Loucy (cell line): ENCODE results near the gene MAML2.

Experiments used
- H2AFZ ChIP-seq: fragments of 200-600 bp; sonication (generic); 2 replicates; pipeline ENCODE4 v1.6.0; 2016; ENCODE audit warnings: antibody characterized with exemption, mild to moderate bottlenecking, low read length, moderate library complexity
- H3F3A ChIP-seq: fragments of 200-600 bp; 2 replicates; pipeline ENCODE4 v1.6.0; 2016; ENCODE audit warnings: antibody characterized with exemption, low read depth, mild to moderate bottlenecking
- H3K27me3 ChIP-seq: fragments of 200-600 bp; sonication (generic); 2 replicates; pipeline ENCODE4 v1.6.1; 2014; ENCODE audit warnings: low read length, mild to moderate bottlenecking; ENCODE audit not compliant: insufficient read depth, poor library complexity, severe bottlenecking
- H3K36me3 ChIP-seq: fragments of 200-600 bp; sonication (generic); 2 replicates; pipeline ENCODE4 v1.6.1; 2016; ENCODE audit warnings: low read length; ENCODE audit not compliant: insufficient read depth
- H3K4me1 ChIP-seq: fragments of 200-600 bp; sonication (generic); 2 replicates; pipeline ENCODE4 v1.5.1; 2014; ENCODE audit warnings: low read length, mild to moderate bottlenecking; ENCODE audit not compliant: insufficient read depth, poor library complexity, severe bottlenecking
- H3K4me2 ChIP-seq: fragments of 200-600 bp; sonication (generic); 2 replicates; pipeline ENCODE4 v1.6.0; 2014; ENCODE audit warnings: antibody characterized with exemption, low read length, low read depth, mild to moderate bottlenecking; ENCODE audit not compliant: poor library complexity, severe bottlenecking
- H3K4me3 ChIP-seq: fragments of 200-600 bp; sonication (generic); 2 replicates; pipeline ENCODE4 v1.5.1; 2014; ENCODE audit warnings: low read length, mild to moderate bottlenecking, mixed read lengths; ENCODE audit not compliant: poor library complexity, severe bottlenecking
- H3K79me2 ChIP-seq: fragments of 200-600 bp; sonication (generic); 2 replicates; pipeline ENCODE4 v1.6.1; 2014; ENCODE audit warnings: low read length; ENCODE audit not compliant: insufficient read depth
- H3K9ac ChIP-seq: fragments of 200-600 bp; sonication (generic); 2 replicates; pipeline ENCODE4 v1.6.0; 2014; ENCODE audit warnings: mild to moderate bottlenecking, low read depth, low read length, moderate library complexity; ENCODE audit not compliant: poor library complexity, severe bottlenecking
- H3K9me2 ChIP-seq: fragments of 200-600 bp; sonication (generic); replicated peaks from 2 replicates; pipeline ENCODE4 v1.6.1; 2016; ENCODE audit warnings: low read depth, low read length, mixed read lengths
- H3K9me3 ChIP-seq: fragments of 200-600 bp; sonication (generic); 2 replicates; pipeline ENCODE4 v1.6.1; 2014; ENCODE audit warnings: mild to moderate bottlenecking, antibody characterized with exemption, low read length, low read depth; ENCODE audit not compliant: insufficient read depth
- H4K20me1 ChIP-seq: fragments of 200-600 bp; sonication (generic); 2 replicates; pipeline ENCODE4 v1.6.0; 2014; ENCODE audit warnings: antibody characterized with exemption, low read length, mild to moderate bottlenecking; ENCODE audit not compliant: insufficient read depth, poor library complexity, severe bottlenecking
- EZH2phosphoT487 ChIP-seq: fragments of 200-600 bp; IDR thresholded peaks from 2 replicates; pipeline ENCODE4 v1.6.1; 2018; ENCODE audit warnings: antibody characterized with exemption, mild to moderate bottlenecking, moderate library complexity, borderline replicate concordance
- TF ChIP-seq, protein P1 (sequence below): fragments of 200-600 bp; sonication (generic); conservative IDR thresholded peaks from 2 replicates; pipeline ENCODE4 v1.5.1; 2014; ENCODE audit warnings: mild to moderate bottlenecking, antibody characterized with exemption, low read length

MAML2 gene

DNA sequence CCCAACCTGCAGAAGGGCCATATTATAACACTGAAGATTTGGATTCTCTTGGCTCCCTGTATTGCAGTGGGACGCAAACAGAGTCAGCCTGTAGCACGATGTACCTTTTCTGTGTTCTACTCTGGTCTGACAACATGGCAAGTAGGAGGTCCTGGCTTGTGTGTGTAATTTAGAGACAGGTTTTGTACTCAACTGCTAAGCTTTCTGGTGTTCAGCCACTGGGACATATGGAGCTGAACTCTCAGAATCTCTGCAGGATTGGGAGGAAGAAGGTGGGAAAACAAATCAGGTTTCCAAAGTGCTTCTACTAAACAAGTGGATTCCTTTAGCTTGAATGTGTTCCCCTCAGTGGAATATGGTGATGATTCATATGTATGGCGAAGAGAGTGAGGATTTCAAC lies 226.6 kb downstream of the MAML2 start:
- no peak overlapping the region for H3K4me2 ChIP-seq
- no peaks in the 10 kb centered on the region for H3K36me3 ChIP-seq
- no peaks in the 10 kb centered on the region for H3F3A ChIP-seq
- no peaks in the 10 kb centered on the region for H3K79me2 ChIP-seq
- H3K27me3 ChIP-seq = no peaks in the 10 kb centered on the region
- H4K20me1 ChIP-seq = no peaks in the 10 kb centered on the region
- H3K9me3 ChIP-seq = no peaks in the 10 kb centered on the region
- no peak overlapping the region for H2AFZ ChIP-seq
- TF ChIP-seq, protein P1, sequence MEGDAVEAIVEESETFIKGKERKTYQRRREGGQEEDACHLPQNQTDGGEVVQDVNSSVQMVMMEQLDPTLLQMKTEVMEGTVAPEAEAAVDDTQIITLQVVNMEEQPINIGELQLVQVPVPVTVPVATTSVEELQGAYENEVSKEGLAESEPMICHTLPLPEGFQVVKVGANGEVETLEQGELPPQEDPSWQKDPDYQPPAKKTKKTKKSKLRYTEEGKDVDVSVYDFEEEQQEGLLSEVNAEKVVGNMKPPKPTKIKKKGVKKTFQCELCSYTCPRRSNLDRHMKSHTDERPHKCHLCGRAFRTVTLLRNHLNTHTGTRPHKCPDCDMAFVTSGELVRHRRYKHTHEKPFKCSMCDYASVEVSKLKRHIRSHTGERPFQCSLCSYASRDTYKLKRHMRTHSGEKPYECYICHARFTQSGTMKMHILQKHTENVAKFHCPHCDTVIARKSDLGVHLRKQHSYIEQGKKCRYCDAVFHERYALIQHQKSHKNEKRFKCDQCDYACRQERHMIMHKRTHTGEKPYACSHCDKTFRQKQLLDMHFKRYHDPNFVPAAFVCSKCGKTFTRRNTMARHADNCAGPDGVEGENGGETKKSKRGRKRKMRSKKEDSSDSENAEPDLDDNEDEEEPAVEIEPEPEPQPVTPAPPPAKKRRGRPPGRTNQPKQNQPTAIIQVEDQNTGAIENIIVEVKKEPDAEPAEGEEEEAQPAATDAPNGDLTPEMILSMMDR = no peak
- TF ChIP-seq EZH2phosphoT487 = no peak
- no peaks in the 10 kb centered on the region for H3K9me2 ChIP-seq
- H3K4me1 ChIP-seq = no peaks in the 10 kb centered on the region
- no peak overlapping the region for H3K9ac ChIP-seq
- no peak overlapping the region for H3K4me3 ChIP-seq

GRCh38 chr11:96114178-96115064 lies 228.6 kb downstream of the MAML2 start:
- H3K4me2 ChIP-seq = no peak overlapping the region
- H4K20me1 ChIP-seq = no peaks in the 10 kb centered on the region
- H3K9me3 ChIP-seq = no peaks in the 10 kb centered on the region
- no peaks in the 10 kb centered on the region for H3F3A ChIP-seq
- TF ChIP-seq, protein P1 = no peak
- TF ChIP-seq EZH2phosphoT487 = no peak
- no peak overlapping the region for H3K4me3 ChIP-seq
- H3K79me2 ChIP-seq = no peaks in the 10 kb centered on the region
- no peaks in the 10 kb centered on the region for H3K9me2 ChIP-seq
- no peaks in the 10 kb centered on the region for H3K4me1 ChIP-seq
- no peaks in the 10 kb centered on the region for H3K36me3 ChIP-seq
- H2AFZ ChIP-seq = no peak overlapping the region
- H3K27me3 ChIP-seq = no peaks in the 10 kb centered on the region
- H3K9ac ChIP-seq = no peak overlapping the region

- no peak for TF ChIP-seq EZH2phosphoT487
- no peaks in the 10 kb centered on the region for H3K4me1 ChIP-seq
These were observed 229.8 kb downstream of the MAML2 start for GRCh38 chr11:96113193-96113681.

More at GRCh38 chr11:96113193-96113681, 229.8 kb downstream of the MAML2 start:
- H3K4me2 ChIP-seq = no peak overlapping the region
- no peaks in the 10 kb centered on the region for H3K36me3 ChIP-seq
- H3K27me3 ChIP-seq = no peaks in the 10 kb centered on the region
- no peaks in the 10 kb centered on the region for H3F3A ChIP-seq
- H2AFZ ChIP-seq = no peak overlapping the region
- H3K79me2 ChIP-seq = no peaks in the 10 kb centered on the region
- no peak overlapping the region for H3K9ac ChIP-seq
- no peaks in the 10 kb centered on the region for H3K9me2 ChIP-seq
- no peaks in the 10 kb centered on the region for H3K9me3 ChIP-seq
- no peaks in the 10 kb centered on the region for H4K20me1 ChIP-seq
- H3K4me3 ChIP-seq = no peak overlapping the region
